Lower leg skin (tissue), 4 donors: Measurements from ENCODE around the gene SORBS2. TPM values are rescaled to one million over a fixed set of nuclear protein-coding genes. Genes with fewer than 3 reads are reported as not detected.

Experiments used
- DNase-seq, 2 donors: peaks; one replicate each; pipeline ENCODE4 v3.0.0-alpha.2; 2019; ENCODE audit warnings: low spot score in 2 of 2
- H3K4me3 ChIP-seq: fragments of 200-600 bp; sonication (generic); 2 replicates; pipeline ENCODE4 v1.5.1; 2017; ENCODE audit warnings: mild to moderate bottlenecking, low read depth; ENCODE audit not compliant: poor library complexity, severe bottlenecking
- POLR2A ChIP-seq, 2 donors: fragments of 450-650 bp; IDR thresholded peaks; one replicate each; pipeline ENCODE4 v1.6.1; 2016 to 2017; ENCODE audit warnings: antibody characterized with exemption in 2 of 2, mild to moderate bottlenecking in 1 of 2, moderate library complexity in 1 of 2
- WGBS, 2 donors: methylation state at CpG; one replicate each; pipeline ENCODE4 v1.1.5; 2018; 5-methylcytosine and 5-hydroxymethylcytosine counted together
- intact Hi-C: fragments of 100-400 bp; cut with DNase I; formaldehyde crosslinking; loops from one replicate; pipeline ENCODE4 v1.15.0; 2023; ENCODE audit warnings: low total_unique reads
- total RNA-seq, 4 donors: library from RNA; depleted of rRNA; stranded (reverse); fragments of >200 nt; gene quantifications; one replicate each; pipeline ENCODE4 v1.1.0, GENCODE V29; 2016
- TF ChIP-seq, protein P1 (sequence below), 3 donors: fragments of 450-650 bp; IDR thresholded peaks; one replicate each; pipeline ENCODE4 v1.5.1; 2016; ENCODE audit warnings: antibody characterized with exemption in 3 of 3, mild to moderate bottlenecking in 3 of 3, moderate library complexity in 2 of 3

Gene SORBS2
- total RNA-seq, 4 donors from 2014 or later = 10.5 to 34.7 (median 20.6) TPM

DNA sequence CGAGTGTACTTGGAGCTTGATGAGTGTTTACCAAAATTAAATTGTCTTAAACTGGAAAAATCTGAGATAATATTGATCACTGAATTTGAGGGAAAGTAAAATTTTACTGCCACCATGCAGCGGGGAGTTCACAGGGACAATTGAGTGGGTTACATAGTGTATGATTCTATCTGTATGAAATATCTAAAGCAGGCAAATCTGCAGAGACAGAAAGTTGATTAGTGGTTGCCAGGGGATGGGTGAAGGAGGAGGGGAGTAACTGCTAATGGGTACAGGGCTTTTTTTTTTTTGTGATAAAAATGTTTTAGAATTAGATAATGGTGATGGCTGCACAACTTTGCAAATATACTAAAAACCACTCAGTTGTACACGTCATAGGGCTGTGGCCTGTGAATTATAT lies 241.3 kb downstream of the SORBS2 start:
- intact Hi-C loops = no loop called here
- no peak overlapping the region for H3K4me3 ChIP-seq
- WGBS, 2 donors = 92 to 95% methylated on average over 3 of the region's 3 CpGs
- DNase-seq = no peak
- TF ChIP-seq, protein P1, sequence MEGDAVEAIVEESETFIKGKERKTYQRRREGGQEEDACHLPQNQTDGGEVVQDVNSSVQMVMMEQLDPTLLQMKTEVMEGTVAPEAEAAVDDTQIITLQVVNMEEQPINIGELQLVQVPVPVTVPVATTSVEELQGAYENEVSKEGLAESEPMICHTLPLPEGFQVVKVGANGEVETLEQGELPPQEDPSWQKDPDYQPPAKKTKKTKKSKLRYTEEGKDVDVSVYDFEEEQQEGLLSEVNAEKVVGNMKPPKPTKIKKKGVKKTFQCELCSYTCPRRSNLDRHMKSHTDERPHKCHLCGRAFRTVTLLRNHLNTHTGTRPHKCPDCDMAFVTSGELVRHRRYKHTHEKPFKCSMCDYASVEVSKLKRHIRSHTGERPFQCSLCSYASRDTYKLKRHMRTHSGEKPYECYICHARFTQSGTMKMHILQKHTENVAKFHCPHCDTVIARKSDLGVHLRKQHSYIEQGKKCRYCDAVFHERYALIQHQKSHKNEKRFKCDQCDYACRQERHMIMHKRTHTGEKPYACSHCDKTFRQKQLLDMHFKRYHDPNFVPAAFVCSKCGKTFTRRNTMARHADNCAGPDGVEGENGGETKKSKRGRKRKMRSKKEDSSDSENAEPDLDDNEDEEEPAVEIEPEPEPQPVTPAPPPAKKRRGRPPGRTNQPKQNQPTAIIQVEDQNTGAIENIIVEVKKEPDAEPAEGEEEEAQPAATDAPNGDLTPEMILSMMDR (IDR thresholded peaks at IDR 0.05) = no peak
- TF ChIP-seq POLR2A (IDR thresholded peaks at IDR 0.05) = no peak

DNA sequence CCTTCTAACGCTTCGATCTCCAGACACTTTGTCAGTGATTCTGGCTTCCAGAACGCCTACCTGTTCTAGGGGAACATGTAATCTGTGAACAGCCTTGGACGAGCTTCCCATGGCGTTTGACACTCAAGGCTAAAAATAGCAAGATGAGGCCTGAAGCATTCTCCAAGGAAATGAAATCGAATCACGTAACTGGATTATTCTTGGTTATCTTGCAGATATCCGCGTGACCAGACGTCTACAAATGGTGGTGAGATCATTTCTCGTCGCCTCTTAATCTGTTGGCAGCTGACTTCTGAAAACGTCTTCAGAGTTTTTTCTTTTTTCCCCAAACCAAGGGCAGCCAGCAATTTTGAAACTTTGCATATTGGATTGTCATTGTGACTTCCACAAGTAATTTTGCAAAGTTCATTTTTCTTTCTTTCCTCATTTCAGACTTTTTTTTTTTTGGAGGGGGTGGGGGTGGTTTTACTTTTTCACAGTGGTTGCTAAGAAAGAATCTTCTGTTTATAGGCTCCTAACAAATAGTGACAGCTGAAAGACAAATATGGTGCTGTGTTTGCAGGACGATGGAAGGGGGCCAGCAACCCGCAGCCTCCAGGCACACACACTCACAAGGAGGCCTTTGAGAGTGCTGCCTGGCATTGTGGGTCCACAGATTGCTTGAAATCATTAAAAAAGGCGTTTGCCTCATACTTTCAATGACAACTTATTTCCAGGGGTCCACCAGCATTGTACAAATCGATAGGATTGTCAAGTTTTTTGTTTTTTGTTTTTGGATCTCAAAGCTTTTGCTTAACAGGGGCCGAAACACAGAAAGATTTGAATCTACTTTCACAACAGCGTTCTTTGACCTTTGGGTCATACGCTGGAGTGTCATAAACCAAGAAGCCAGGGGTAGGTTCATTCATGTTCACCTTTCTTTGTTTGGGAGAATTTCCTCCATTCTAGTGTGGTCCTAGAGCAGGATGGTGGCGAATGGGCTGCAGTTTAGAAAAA lies 244.3 kb downstream of the SORBS2 start:
- TF ChIP-seq, protein P1 (IDR thresholded peaks at IDR 0.05) = no peak
- TF ChIP-seq POLR2A (IDR thresholded peaks at IDR 0.05) = no peak
- WGBS, 2 donors = 36 to 42% methylated on average over 21 of the region's 21 CpGs
- H3K4me3 ChIP-seq = no peak overlapping the region
- peak in 1 of 2 donors; percentile 84 for DNase-seq
- intact Hi-C loops = no loop called here

DNA sequence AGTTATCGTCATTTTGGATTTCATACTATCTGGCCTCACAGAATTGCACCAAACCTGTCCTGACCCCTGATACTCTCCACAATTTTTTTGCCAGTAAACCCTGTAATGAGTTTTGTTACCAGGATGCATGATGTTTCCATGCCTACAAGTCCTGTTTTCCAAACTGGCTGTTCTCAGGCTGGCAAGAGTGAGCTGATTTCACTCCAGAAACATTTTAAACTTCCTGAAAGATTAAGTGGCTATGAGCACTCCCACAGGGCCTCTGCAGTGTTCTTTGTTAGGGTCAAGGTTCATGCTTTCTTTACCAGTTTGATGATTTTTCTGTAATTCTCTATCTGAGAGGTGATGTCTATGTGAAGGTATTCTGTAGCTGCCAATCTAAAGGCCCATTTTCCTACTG lies 245.0 kb downstream of the SORBS2 start:
- intact Hi-C loops = no loop called here
- 19 to 29% methylated on average over 1 of the region's 1 CpG for WGBS, 2 donors
- no peak overlapping the region for H3K4me3 ChIP-seq
- no peak for TF ChIP-seq POLR2A (IDR thresholded peaks at IDR 0.05)
- TF ChIP-seq, protein P1 (IDR thresholded peaks at IDR 0.05) = no peak
- DNase-seq = peak in 1 of 2 donors; percentile 59

DNA sequence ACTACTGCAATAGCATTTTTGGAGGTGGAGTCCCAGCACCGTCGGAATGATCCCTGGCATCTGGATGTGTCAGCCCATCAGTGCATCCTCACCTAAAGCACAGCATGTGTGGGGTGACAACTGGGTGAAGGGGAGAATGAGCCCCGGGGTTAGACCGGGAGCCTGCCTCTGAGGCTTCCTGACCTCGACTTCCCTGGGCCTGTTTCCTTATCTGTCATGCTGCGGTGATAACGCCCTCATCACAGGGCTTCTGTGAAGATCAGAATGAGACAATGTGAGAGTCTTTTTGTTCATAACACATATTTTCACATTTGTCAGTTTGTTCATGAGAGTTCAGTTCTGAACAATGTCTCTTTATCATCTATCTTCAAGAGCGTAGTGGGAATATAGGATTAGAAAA lies 245.6 kb downstream of the SORBS2 start:
- TF ChIP-seq, protein P1 (IDR thresholded peaks at IDR 0.05) = no peak
- TF ChIP-seq POLR2A (IDR thresholded peaks at IDR 0.05) = no peak
- H3K4me3 ChIP-seq = no peak overlapping the region
- 49 to 52% methylated on average over 8 of the region's 8 CpGs for WGBS, 2 donors
- intact Hi-C loops = no loop called here
- peak in 1 of 2 donors; percentile 80 for DNase-seq

DNA sequence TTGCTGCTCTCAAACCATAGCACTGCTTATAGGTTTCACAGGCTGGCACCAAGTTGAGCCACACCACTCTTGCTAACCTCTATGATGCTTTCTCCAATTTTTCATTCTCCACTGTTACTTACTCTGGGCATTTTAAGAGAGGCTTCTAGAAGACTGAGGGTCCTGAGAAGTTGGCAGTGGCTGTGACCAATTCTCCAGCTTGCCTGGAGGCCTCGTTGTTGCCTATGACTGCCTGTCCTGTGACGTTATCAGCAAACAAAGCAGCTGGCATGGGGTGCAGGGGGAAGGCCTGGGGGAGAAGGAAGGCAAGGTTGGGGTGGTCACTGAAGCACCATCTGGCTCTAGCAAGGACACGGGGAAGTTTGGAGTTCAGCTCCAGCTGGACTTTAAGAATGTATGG lies 246.3 kb downstream of the SORBS2 start:
- no peak for TF ChIP-seq POLR2A (IDR thresholded peaks at IDR 0.05)
- TF ChIP-seq, protein P1 (IDR thresholded peaks at IDR 0.05) = no peak
- intact Hi-C loops = no loop called here
- H3K4me3 ChIP-seq = no peak overlapping the region
- WGBS, 2 donors = 86 to 87% methylated on average over 3 of the region's 3 CpGs
- DNase-seq = peak in 1 of 2 donors; percentile 70
